SHP77 (cell line): ENCODE data around the gene UQCC3.
"Not testable (repeated sequence)": the region's sequence is repeated elsewhere in the genome, so short reads cannot be mapped to it uniquely, and the experiment has no call there.

Experiments
- DNase-seq, 2 experiments: peaks; one replicate each; lab custom pipeline; 2025; lab: John Stamatoyannopoulos, UW

The UQCC3 gene

DNA sequence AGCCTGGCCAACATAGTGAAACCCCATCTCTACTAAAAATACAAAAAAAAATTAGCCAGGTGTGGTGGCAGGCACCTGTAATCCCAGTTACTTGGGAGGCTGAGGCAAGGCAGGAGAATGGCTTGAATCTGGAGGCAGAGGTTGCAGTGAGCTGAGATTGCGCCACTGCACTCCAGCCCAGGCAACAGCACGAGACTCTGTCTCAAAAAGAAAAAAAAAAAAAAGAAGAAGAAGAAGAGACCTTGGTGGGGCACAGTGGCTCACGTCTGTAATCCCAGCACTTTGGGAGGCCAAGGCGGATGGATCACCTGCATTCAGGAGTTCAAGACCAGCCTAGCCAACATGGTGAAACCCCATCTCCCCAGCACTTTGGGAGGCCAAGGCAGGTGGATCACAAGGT, 32.4 kb downstream of the UQCC3 start:
- DNase-seq = not testable (repeated sequence)

DNA sequence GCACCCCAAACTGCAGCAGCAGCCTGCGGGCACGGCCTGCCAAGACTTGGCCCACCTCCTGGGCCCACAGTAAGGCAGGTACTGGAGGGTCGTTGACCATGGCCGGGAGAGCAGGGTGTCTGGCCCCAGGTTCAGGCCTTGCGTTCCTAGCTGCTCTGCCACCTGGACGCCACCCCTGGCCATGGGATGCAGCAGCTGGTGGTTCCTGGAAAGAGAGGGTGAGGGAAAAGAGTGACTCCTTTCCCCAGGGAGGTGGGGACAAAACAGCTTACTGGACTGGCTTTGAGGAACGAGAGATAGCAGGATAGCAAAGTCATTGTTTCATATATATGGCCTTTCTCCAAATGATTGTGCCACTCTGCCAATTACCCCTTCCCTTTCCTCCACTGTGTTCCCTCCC, 33.9 kb downstream of the UQCC3 start:
- DNase-seq = peak; percentile 29 to 70

DNA sequence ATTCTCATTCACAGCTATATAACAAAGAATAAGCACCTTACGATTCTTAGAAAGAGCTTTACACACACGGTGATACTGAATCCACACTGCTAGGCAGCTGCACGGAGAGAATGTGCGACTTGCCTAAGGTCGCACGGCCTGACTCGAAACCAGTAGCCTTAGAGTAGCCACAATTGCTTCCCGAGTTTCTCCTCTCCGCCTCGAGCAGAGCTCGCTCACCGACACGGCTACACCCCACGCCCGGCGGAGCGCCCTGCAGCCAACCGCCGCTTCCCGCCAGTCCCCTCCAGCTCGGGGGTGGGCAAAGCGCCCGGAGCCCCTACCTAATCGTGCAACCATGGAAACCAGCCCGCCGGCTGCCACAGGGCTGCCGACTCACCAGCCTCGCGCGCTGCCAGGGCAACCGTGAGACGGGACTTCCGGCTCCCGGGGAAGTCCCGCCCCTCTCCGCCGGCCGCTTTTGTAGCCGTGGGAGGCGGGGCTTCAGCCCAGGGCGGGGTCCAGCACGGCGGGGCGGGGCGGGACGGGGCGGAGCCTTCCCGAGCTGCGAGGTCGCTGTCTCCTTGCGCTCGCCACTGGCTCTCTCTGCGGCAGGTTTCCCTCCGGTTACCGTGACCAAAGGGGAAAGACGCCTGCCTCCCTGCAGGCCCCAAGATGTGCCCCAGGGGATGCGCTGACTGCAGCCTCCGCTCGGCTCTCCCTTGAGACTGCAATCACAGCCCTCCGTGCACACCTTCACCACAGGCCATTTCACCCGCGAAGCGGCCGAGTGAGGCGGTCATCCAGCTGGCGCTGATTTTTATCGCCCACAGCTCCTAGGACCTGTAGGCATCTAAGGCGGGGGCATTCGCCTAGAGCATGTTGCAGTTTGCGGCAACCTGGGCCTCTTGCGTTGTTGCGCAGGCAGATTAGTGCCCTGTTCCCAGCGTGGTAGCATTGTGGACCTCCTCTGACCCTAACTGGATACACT, 34.7 kb downstream of the UQCC3 start:
- peak; percentile 82 to 95 for DNase-seq

DNA sequence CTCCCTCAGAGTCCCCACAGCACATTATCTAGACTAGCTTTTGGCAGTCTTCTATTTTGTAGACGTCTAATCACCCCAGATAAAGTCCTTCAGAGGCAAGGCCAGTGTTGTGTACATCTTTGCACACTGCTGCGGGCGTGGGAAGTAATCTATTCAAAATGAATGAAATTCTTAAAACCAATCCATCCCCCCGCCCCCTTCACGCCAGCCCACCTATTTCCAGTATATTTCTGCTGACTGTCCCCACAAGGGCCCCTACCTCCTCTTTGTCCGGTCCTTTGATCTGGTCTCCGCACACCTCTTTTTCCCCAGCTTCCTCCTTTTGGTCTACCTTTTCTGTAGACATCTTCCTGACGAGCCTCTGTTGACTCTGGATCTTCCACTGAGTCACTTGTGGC, 35.4 kb downstream of the UQCC3 start:
- no peak for DNase-seq

DNA sequence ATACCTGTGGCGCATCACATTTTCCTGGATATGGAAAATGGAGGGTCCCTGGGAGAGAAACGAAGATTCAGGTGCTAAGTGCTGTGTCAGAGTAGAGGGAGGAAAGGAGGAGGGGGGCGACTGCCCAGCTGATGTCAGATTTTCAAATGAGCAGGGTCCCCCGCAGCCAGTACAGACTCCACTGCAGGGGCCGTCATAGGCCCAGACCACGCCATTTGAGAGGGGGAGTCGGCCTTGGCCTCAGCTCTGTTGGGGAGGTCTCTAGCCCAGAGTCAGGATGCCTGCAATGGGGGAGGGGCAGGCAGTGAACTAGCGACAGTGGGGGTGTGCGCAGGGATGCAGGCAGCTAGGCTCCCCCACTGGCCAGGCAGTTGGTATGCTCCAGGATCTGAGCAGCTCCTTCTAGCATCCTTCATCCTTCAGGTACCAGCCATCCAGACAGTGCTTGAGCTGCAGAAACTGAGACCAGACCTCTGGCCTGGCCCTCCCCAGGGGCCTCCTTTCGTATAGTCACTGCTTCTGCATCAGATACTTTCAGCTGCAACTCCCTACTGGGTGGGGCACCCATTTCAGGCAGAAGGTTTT, 35.9 kb downstream of the UQCC3 start, which contains the start of the genes BSCL2 and GNG3:
Gene BSCL2 (minus strand): TSS at position 148 of the 585 bp plus-strand sequence. CDS start 229 bp downstream, outside the sequence.
Gene GNG3 (plus strand): TSS at position 400 of the 585 bp plus-strand sequence. CDS start 620 bp downstream, outside the sequence.
- DNase-seq = peak; percentile 90

DNA sequence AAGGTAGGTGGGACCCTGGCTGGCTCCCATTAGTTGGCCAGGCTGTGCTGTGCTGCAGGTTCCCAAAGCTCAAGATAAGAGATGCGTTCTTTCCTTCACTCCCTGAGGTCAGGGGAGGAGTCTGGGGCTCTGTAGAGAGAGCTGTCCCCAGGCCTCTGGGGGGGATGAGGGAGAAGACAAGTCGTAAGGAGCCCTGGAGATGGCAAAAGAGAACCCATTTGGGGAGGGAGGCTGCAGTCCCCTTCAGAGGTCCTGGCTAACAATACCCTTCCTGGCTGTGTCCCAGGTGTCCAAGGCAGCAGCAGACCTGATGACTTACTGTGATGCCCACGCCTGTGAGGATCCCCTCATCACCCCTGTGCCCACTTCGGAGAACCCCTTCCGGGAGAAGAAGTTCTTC, 36.9 kb downstream of the UQCC3 start:
- DNase-seq = peak in 1 of 2 experiments; percentile 8

DNA sequence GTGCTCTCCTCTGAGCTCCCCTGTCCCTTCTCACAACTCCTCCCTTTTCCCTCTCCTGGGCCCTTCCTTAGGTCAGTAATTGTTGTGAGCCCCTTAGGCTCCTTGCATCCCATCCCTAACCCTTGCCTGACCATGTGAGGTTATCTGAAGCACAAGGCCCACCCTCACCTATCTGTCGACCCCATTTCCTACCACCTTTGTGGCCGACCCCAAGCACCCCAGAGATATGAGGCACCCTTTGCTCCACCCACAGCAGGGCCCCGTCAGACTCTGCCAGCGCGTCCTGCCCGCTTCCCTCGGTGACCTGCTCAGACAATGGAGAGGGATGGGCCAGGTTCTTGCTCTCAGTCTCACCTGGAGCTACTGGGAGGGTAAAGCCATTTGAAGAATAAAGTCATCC, 37.3 kb downstream of the UQCC3 start:
- DNase-seq = peak; percentile 39 to 53

DNA sequence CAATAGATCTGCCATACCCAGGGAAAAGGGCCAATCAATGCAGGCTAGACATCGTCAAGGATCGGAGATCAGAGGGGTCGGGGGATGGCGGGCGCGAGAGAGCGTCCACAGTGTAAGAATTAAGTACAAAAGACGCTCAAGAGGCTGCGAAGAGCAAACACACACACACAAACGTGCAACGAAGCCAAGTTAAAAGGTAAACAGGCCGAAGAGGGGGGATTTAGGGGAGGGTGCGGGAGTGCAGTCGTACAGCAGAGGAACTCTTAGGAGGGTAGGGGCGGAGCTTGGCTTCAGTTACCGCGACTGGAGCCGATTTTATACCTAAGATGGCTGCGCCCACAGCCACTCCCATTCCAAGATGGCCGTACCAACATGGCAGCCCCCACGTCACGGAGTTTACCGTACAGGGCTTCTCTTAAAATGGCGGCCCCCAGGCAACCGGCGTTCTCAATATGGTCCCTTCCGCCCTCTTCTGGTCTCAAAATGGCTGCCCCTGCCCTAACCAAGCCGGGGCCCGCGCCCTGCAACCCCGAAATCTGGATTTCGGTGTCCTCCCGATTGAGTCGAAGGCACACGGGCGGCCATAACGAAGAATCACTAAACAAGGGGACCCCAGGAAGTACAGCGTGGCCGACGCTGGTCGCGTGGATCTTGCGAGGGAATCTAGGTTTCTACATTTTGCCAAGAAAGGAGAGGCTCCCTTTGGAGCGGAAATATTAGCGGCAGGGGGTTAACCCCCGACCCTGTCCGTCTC, 38.0 kb downstream of the UQCC3 start:
- DNase-seq = peak; percentile 96 to 98

DNA sequence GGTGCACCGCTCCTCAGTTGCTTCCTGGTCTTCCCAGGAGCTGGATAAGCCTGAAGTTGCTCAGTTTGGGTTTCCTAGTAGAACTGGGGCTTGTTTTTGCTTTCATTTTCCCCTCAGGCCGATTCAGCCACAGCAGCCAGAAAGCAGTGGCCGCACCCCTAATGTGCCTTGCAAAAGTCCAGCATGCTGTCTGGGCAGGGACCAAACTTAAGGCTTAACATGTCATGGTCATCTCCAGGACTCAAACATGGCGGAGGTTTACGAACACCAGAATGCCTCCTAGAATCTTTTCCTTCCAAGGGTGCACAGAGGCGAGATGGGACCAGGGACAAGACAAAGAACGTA, 38.5 kb downstream of the UQCC3 start:
- peak in 1 of 2 experiments; percentile 11 for DNase-seq

DNA sequence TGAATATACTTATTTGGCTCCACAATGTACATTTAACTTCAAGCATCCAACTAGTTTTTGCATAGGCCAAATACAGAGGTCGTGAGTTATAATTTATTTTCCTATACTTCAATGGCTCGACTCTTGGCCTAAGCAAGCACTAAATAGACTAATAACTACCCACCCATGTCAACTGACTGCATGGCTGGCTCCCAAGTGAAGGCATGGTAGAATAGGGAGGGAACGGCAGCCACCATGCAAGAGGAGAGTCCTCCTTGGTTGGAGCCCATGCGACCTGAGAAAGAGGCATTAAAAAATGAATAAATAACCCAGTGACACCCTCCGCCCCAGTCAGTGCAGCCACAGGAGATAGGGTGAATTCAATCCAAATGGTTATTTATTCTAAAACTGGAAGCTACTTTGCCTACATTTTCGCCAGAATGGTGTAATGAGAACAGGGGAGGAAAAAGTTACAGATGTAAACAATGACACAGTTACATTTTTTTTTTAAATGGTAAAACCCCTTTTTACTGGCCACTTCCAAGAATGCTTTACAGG, 40.9 kb downstream of the UQCC3 start:
- DNase-seq = no peak

DNA sequence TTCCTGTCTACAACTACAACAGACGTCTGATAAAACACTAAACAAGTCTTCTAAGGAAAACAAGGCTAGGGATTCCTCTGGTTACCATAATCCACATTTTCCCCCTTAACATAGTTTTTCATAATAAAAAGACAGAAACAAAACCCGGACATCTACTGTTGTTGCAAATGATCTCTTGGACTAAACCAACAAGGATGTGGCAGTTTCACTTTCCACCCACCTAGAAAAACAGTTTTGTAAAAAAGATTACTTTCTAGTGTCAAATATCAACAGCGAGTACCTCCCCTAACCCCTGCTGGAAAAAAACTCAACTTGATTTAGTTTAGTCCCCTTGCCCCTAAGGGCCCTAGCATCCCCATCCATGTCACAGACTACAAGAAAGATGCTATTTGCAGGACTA, 41.4 kb downstream of the UQCC3 start:
- no peak for DNase-seq

DNA sequence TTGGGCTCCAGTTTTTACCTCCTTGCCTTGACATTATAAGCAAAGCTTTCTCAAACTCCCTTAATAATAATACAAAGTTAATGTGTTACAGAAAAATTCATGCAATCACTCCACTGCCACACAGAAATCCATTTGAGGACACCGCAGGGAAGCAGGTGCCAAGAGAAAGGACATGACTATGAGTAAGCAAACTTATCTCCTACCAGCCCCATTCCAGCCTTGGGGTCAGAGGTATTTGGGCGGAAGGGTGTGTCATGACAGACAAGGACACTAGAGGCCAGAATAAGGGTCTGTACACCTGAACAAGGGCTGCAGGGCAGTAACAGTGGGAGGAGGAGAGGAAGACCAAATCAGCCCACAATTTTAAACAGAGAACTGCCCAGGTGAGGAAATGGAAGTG, 41.9 kb downstream of the UQCC3 start:
- DNase-seq = no peak

DNA sequence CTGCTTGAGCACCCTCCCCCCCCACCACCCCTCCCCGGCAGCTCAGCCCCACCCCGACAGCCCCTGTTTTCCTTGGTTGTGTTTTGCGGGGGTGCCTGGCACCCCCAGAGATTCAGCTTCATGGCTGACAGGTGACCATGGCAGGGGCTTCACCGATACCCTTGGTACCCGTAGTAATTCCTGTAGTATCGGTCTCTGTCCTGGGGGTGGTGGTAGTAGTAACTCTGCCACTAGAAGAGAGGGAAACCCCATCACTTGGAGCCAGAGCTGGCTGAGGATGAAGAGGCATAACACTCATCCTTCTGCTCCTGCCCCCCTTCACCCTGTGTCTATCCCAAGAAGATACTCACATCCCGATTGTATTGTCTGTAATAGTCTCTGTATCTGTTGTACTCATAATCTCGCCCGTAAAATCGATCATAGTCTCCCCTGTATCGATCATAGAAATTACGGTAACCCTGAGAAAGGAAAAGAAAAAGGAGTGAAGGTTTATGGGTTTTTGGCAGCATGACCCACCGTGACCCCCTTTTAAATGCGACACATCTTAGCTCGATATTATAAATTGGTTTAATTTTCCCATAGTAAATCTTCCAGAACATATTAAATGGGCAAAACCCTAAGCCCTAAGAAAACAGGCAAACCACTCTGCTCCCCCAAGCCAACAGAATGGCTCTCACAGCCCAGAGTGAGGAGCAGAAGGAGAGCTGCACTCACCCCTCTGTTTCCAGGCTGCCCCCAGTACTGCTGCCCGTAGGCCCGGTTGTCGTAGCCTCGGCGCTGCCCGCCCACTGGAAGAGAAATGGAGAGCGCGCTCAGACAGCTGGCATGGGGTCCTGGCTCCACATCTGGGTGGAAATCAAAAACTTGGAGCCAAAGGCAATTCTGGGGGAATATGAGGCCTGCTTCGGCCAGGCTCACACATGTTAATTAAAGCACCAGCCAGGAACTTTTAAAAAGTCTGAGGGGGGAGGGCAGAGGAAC, 44.0 kb downstream of the UQCC3 start:
- no peak for DNase-seq

DNA sequence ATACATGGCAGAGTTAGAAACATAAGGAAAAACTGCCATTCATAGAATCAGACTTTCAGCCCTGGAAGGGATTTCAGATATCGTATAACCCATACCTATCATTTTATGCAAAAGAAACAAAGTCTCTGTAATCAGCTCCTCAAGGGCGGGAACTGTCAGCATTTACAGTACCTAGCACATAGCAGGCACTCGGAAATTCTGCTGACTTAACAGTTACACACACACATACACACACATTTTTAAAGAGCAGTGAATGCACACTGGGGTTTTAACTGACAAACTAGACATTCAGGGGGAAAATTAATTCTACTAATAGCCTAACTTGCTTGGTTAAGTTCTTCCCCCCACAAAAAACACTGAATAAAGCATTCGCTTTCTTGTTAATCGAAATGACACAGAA, 44.7 kb downstream of the UQCC3 start:
- no peak for DNase-seq

DNA sequence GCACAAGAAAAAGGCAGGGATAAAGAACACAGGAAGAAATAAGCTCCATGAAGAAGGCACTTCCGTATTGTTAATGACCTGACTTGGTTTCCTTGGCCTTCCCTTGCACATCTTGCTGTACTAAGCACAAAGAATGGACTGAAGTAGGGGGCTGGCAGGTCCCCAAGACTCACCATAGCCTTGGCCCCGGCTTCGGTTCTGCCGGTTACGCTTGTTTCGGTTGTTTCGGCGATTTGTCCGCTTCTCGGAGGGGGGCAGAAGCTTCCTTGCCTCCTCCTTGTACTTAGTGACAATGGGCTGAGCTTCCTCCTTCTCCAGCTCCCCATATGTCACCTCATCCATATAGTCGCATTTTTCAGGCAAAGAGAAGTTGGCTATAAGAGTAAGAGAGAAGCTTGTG, 45.3 kb downstream of the UQCC3 start:
- no peak for DNase-seq

DNA sequence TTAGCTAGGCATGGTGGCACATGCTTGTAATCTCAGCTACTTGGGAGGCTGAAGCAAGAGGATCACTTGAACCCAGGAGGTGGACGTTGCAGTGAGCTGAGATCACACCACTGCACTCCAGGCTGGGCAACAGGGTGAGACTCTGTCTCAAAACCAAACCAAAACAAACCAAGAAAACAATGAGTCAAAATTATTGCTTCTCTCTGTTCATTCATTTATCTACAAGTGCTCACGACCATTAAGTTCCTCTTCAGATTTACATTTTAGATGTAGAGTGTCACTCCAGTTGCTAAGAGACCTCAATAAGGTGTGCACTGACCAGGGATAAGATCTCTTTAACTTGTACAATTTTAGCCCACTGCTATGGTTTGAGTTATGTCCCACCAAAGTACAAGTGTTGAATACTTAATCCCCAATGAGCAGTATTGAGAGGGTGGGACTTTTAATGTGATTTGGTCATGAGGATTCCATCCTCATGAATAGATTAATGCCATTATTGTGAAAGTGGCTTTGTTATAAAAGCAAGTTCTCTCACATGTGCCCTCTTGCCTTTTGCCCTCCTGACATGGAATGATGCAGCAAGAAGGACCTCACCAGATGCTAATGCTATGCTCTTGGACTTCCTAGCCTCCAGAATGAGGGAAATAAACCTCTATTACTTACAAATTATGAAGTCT, 48.0 kb downstream of the UQCC3 start:
- DNase-seq = no peak

DNA sequence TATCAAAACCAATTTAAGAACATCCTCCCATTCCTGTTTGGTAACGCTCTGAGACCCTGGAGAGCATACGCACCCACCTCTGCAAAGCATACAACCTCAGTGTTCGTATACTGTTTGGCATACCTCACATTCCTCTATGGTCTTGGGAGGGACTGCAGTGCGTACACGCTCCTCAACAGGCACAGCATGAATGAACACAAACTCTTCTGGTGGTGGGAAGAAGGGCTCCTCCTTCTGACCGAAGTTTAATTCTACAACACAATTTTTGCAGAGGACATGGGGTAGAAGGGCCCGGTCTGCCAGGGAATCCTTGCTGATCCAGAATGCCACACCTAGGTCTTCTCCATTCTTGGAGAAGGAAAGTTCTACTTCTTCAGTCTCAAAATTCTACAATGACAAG, 50.5 kb downstream of the UQCC3 start:
- DNase-seq = no peak
